Adrenal gland (tissue), 5 donors: ENCODE data around the gene SSPN.

Experiments used
- POLR2A ChIP-seq, 2 donors: fragments of 450-650 bp; IDR thresholded peaks; one replicate each; pipeline ENCODE4 v1.6.1; 2017; ENCODE audit warnings: antibody characterized with exemption in 2 of 2, mild to moderate bottlenecking in 2 of 2, moderate library complexity in 1 of 2
- TF ChIP-seq, protein P1 (sequence below), 6 experiments: fragments of 450-650 bp in 4 of 6; fragments of 200-600 bp in 2 of 6; sonication (generic) in 1 of 6; IDR thresholded peaks; 1 replicate in 5 of 6; 2 replicates in 1 of 6; pipeline versions ENCODE4 v1.5.1 to v1.8.0; 2016 to 2021; ENCODE audit warnings: antibody characterized with exemption in 6 of 6, mild to moderate bottlenecking in 2 of 6, moderate library complexity in 1 of 6
- donor health status: DM: no; HTN: no; CAD: no.

DNA sequence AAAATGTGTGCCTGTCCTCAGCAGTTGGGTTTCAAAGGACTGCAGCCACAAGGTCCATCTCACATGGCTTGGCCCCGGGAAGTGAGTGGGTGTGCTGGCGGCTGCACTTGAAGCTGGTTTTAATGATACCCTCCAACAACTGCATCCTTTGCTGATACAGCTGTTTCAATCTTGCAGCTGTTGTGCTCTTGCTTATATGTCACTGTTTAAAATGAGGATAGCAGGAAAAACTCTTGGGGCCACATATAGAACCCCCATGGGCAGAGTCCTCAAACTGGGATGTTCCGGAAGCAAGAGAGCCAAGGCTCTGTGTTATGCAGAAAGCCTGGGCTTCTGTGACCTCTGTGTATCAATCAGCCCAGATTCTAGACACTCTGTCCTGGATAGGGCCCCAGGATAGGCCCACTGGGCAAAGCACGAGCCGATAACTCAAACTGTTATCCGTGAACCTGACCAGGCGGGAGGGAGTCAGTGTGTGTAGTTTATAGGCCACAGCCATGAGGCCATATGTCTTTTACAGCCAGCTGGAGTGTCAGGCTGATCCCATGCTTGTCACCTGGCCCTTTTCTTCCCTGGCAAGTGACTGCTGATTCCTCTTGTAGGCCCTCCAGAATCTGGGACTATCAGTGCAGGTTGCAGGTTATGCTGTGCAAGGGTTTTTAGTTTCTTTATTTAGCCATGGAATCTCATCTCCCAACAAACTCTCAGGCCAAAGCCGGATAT, 74.3 kb downstream of the SSPN start:
- TF ChIP-seq, protein P1, sequence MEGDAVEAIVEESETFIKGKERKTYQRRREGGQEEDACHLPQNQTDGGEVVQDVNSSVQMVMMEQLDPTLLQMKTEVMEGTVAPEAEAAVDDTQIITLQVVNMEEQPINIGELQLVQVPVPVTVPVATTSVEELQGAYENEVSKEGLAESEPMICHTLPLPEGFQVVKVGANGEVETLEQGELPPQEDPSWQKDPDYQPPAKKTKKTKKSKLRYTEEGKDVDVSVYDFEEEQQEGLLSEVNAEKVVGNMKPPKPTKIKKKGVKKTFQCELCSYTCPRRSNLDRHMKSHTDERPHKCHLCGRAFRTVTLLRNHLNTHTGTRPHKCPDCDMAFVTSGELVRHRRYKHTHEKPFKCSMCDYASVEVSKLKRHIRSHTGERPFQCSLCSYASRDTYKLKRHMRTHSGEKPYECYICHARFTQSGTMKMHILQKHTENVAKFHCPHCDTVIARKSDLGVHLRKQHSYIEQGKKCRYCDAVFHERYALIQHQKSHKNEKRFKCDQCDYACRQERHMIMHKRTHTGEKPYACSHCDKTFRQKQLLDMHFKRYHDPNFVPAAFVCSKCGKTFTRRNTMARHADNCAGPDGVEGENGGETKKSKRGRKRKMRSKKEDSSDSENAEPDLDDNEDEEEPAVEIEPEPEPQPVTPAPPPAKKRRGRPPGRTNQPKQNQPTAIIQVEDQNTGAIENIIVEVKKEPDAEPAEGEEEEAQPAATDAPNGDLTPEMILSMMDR (IDR thresholded peaks at IDR 0.05) = no peak
- TF ChIP-seq POLR2A (IDR thresholded peaks at IDR 0.05) = no peak
